Sigmoid colon (tissue), 7 donors: ENCODE measurements around the gene RNF208. TPM values are rescaled to one million over a fixed set of nuclear protein-coding genes. Genes with fewer than 3 reads are reported as not detected.

ENCODE experiments used
- DNase-seq: peaks from one replicate; pipeline ENCODE4 v3.0.0-alpha.2; 2019
- H3K27ac ChIP-seq, 4 donors: fragments of 200-600 bp; sonication (generic); one replicate each; pipeline ENCODE4 v1.5.1; 2016 to 2019; ENCODE audit warnings: mild to moderate bottlenecking in 1 of 4
- H3K27me3 ChIP-seq, 3 donors: fragments of 200-600 bp; sonication (generic); one replicate each; pipeline ENCODE4 v1.5.1; 2019; ENCODE audit warnings: mild to moderate bottlenecking in 1 of 3
- H3K36me3 ChIP-seq, 4 donors: fragments of 200-600 bp; sonication (generic); one replicate each; pipeline ENCODE4 v1.5.1; 2016 to 2019
- H3K4me1 ChIP-seq, 4 donors: fragments of 200-600 bp; sonication (generic); one replicate each; pipeline ENCODE4 v1.5.1; 2017 to 2019
- H3K4me3 ChIP-seq, 4 donors: fragments of 200-600 bp; sonication (generic); one replicate each; pipeline ENCODE4 v1.5.1; 2017 to 2019; ENCODE audit warnings: mild to moderate bottlenecking in 2 of 4, moderate library complexity in 1 of 4
- H3K9me3 ChIP-seq, 4 donors: fragments of 200-600 bp in 3 of 4; sonication (generic) in 3 of 4; one replicate each; pipeline versions ENCODE4 v1.5.1 to v1.6.1; 2013 to 2019
- EP300 ChIP-seq, 4 donors: sonication (generic); formaldehyde crosslinking; IDR thresholded peaks; one replicate each; pipeline ENCODE4 v1.6.1; 2017; ENCODE audit warnings: antibody characterized with exemption in 4 of 4
- POLR2A ChIP-seq, 2 donors: fragments of 450-650 bp; IDR thresholded peaks; one replicate each; pipeline ENCODE4 v1.6.1; 2016; ENCODE audit warnings: antibody characterized with exemption in 2 of 2, mild to moderate bottlenecking in 2 of 2, moderate library complexity in 2 of 2
- POLR2AphosphoS5 ChIP-seq, 4 donors: sonication (generic); formaldehyde crosslinking; IDR thresholded peaks; one replicate each; pipeline ENCODE4 v1.6.1; 2017; ENCODE audit warnings: antibody characterized with exemption in 4 of 4
- WGBS, 2 donors: extraction: QIAGEN DNeasy Blood & Tissue Kit; methylation state at CpG; one replicate each; pipeline ENCODE4 v1.1.7; 2013; 5-methylcytosine and 5-hydroxymethylcytosine counted together
- intact Hi-C: fragments of 100-400 bp; cut with DNase I; formaldehyde crosslinking; loops from one replicate; pipeline ENCODE4 v1.15.1; 2023
- polyA plus RNA-seq, 3 donors: library from polyadenylated mRNA; stranded (reverse); fragments of 200-250 nt; gene quantifications; one replicate each; pipeline ENCODE4 v1.2.3, GENCODE V29; 2013
- total RNA-seq, 4 donors: library from RNA; depleted of rRNA; stranded (reverse); fragments of >200 nt; gene quantifications; one replicate each; pipeline ENCODE4 v1.1.0, GENCODE V29; 2016
- TF ChIP-seq, protein P1 (sequence below), 4 experiments: fragments of 450-650 bp in 3 of 4; fragments of 200-600 bp in 1 of 4; IDR thresholded peaks; one replicate each; pipeline ENCODE4 v1.5.1; 2016 to 2019; ENCODE audit warnings: antibody characterized with exemption in 4 of 4, mild to moderate bottlenecking in 3 of 4, moderate library complexity in 2 of 4
- donor health status: healthy with polysubstance abuse.
- donor health status: Bipolar disorder and iron deficiency.
- donor health status: healthy.

RNF208 gene
- total and polyA plus RNA-seq, 7 donors: 0.54 to 8.8 (median 3.4) TPM; not detected in 1

DNA sequence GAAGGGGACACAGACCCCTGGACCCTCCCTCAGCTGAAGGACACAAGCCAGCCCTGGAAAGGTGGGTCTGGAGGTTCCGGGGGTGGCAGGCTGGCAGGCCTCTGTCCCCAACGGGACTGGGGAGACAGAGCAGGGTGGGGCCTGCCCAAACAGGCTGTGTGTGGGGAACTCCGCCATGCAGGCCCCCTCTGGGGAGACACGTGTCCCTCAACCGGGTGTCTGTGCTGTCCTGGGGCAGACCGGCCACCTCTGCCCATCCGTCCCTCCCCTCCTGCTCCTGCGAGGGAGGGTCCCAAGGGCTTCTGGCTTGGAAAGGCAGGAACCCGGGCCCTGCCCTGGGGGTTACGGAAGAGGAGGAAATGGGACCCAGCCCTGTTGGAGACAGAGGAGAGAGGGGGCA is 10.1 kb upstream of the RNF208 start:
- Histone ChIP-seq H3K27ac (no peak overlapping the region), H3K36me3 (no peaks in the 10 kb centered on the region), H3K4me1 (peaks cover 0 to 22% (median 17%) of the 10 kb centered on the region in 4 donors), H3K9me3 (no peaks in the 10 kb centered on the region), H3K27me3 (peaks cover 35 to 71% (median 71%) of the 10 kb centered on the region in 3 donors), H3K4me3 (no peak overlapping the region)
- TF ChIP-seq POLR2A (IDR thresholded peaks at IDR 0.05) (no peak), POLR2AphosphoS5 (IDR thresholded peaks at IDR 0.05) (no peak), EP300 (IDR thresholded peaks at IDR 0.05) (no peak)
- TF ChIP-seq, protein P1, sequence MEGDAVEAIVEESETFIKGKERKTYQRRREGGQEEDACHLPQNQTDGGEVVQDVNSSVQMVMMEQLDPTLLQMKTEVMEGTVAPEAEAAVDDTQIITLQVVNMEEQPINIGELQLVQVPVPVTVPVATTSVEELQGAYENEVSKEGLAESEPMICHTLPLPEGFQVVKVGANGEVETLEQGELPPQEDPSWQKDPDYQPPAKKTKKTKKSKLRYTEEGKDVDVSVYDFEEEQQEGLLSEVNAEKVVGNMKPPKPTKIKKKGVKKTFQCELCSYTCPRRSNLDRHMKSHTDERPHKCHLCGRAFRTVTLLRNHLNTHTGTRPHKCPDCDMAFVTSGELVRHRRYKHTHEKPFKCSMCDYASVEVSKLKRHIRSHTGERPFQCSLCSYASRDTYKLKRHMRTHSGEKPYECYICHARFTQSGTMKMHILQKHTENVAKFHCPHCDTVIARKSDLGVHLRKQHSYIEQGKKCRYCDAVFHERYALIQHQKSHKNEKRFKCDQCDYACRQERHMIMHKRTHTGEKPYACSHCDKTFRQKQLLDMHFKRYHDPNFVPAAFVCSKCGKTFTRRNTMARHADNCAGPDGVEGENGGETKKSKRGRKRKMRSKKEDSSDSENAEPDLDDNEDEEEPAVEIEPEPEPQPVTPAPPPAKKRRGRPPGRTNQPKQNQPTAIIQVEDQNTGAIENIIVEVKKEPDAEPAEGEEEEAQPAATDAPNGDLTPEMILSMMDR (IDR thresholded peaks at IDR 0.05): no peak
- 52 to 77% methylated on average over 10 of the region's 10 CpGs for WGBS, 2 donors
- intact Hi-C loops: no loop called here
- no peak for DNase-seq

DNA sequence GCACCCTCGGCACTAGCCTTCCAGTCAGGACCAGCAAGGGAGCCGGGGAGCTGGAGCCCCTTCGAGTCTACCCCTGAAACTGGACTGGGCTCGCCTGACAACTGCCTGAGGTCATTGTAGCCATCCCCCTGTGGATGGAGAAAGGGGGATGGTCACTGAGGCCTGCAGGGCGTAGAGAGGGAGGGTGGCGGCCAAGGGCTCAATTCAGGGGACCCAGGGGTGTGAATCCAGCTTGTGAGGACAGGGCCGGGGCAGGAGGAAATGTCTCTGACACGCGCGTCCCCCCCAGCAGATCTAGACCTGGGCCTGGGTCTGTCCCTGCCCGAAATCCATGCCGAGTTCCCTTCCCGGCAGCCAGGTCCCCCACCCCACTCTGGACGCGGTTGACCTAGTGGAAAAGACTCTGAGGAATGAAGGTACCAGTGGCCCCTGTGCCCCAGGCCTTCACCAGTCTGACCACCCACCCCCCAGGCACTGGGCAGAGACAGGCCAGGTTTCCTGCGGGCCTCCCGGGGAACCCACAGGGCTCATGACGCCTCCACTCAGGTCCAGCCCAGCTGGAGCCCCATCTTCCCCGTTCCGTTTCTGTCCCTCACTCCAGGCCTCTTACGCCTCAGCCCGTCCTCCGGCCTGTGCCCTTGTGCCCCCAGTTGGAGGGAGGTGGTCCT is 9.5 kb upstream of the RNF208 start:
- peaks cover 0 to 17% (median 11%) of the 10 kb centered on the region in 4 donors for H3K4me1 ChIP-seq
- no peaks in the 10 kb centered on the region for H3K36me3 ChIP-seq
- H3K9me3 ChIP-seq: no peaks in the 10 kb centered on the region
- no peak overlapping the region for H3K27ac ChIP-seq
- 88 to 89% methylated on average over 23 of the region's 23 CpGs for WGBS, 2 donors
- TF ChIP-seq EP300 (IDR thresholded peaks at IDR 0.05): no peak
- TF ChIP-seq, protein P1 (IDR thresholded peaks at IDR 0.05): no peak
- TF ChIP-seq POLR2A (IDR thresholded peaks at IDR 0.05): no peak
- TF ChIP-seq POLR2AphosphoS5 (IDR thresholded peaks at IDR 0.05): no peak
- peaks cover 35 to 71% (median 71%) of the 10 kb centered on the region in 3 donors for H3K27me3 ChIP-seq
- no peak overlapping the region for H3K4me3 ChIP-seq
- DNase-seq: no peak
- intact Hi-C loops: no loop called here

DNA sequence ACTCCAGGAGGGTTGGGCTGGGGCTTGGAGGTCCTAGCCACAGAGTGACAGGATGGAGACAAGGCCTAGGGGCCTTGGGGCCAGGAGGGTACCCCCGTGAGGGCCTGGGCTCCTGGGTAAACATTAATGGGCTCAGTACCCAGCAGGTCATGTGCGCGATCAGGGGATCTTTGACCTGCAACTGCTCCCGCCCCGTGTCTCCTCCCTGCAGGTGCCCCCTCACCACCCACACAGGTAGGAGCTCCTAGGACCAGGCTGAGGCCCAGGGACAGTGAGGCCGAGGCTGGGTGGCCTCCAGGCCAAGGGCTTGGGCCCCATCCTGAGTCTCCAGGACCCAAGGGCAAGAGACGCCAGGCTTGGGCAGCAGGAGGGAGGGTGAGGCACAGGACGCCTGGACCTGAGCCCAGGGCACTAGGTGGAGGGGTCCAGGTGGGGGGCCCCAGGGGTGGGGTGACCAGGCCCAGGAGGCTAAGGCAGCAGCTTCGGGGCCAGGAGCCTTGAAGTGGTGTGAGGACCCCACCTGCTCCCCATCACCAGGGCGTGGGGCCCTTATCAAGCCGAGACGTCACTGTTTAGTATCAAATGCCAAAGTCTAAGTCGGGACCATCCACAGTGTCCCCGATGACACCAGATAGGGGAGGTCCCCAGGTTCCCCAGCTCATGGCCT is 8.8 kb upstream of the RNF208 start, which contains the start of gene SLC34A3:
Gene SLC34A3, plus strand, starts transcription at position 197 of the 667 bp plus-strand sequence. CDS start 802 bp downstream, outside the sequence.
- WGBS, 2 donors: 24 to 69% methylated on average over 14 of the region's 14 CpGs
- intact Hi-C loops: no loop called here
- Histone ChIP-seq H3K27me3 (peaks cover 35 to 71% (median 71%) of the 10 kb centered on the region in 3 donors), H3K36me3 (no peaks in the 10 kb centered on the region), H3K4me3 (no peak within 1 kb of the TSS), H3K4me1 (peaks cover 0 to 10% (median 4%) of the 10 kb centered on the region in 4 donors), H3K9me3 (no peaks in the 10 kb centered on the region), H3K27ac (no peak within 1 kb of the TSS)
- TF ChIP-seq POLR2AphosphoS5 (IDR thresholded peaks at IDR 0.05): no peak
- no peak for TF ChIP-seq POLR2A (IDR thresholded peaks at IDR 0.05)
- TF ChIP-seq, protein P1 (IDR thresholded peaks at IDR 0.05): no peak
- no peak for TF ChIP-seq EP300 (IDR thresholded peaks at IDR 0.05)
- DNase-seq: no peak

DNA sequence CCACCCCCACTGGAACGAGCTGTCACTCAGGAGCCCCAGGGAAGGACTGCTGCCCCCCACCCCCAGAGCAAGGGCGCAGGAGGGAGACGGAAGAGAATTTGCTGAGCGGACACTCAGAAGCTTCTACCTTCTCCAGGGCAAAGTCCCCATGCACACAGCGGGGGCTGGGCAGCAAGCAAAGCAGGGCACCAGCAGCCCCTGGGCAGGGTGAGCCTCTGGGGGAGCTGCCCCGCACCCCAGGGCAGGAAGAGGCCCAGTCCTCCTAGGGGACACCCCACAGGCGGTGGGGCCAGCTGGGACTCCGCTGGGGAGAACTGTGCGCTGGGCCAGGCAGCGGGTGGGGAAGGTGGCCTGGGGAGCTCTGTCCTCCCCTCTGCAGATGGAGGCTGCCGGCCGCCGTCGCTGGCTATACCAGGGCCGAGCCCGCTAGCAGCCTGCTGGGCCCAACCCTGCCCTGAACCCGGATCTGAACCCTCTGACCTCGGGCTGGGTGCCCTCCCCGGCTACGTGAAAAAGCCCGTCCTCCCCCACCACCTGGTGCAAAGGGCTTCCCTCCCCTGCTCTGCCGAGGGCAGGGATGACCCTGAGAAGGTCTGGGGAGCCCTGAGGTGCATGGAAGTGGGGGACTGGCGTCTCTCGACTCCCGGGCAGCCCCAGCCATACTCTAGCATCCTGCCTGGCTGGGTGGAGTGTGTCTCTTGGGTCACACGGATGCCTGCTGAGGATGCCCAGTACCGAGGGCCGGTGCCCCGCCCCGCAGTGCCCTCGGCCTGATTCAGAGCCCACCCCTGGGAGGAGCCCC is 8.1 kb upstream of the RNF208 start:
- H3K27ac ChIP-seq: no peak overlapping the region
- H3K9me3 ChIP-seq: no peaks in the 10 kb centered on the region
- intact Hi-C loops: no loop called here
- no peak for DNase-seq
- no peaks in the 10 kb centered on the region for H3K36me3 ChIP-seq
- peaks cover 35 to 71% (median 66%) of the 10 kb centered on the region in 3 donors for H3K27me3 ChIP-seq
- TF ChIP-seq EP300 (IDR thresholded peaks at IDR 0.05): no peak
- TF ChIP-seq, protein P1 (IDR thresholded peaks at IDR 0.05): no peak
- TF ChIP-seq POLR2AphosphoS5 (IDR thresholded peaks at IDR 0.05): no peak
- no peak for TF ChIP-seq POLR2A (IDR thresholded peaks at IDR 0.05)
- no peak overlapping the region for H3K4me3 ChIP-seq
- H3K4me1 ChIP-seq: peaks cover 0 to 5% (median 0%) of the 10 kb centered on the region in 4 donors
- 14 to 51% methylated on average over 31 of the region's 31 CpGs for WGBS, 2 donors
